IPS DF 4.7 (cell line): Measurements from ENCODE around the gene SRGN.

ENCODE experiments used
- DNase-seq: peaks from one replicate; pipeline ENCODE4 v3.0.0-alpha.2; 2013; ENCODE audit warnings: low spot score; ENCODE audit errors: extremely low read depth

SRGN gene

DNA sequence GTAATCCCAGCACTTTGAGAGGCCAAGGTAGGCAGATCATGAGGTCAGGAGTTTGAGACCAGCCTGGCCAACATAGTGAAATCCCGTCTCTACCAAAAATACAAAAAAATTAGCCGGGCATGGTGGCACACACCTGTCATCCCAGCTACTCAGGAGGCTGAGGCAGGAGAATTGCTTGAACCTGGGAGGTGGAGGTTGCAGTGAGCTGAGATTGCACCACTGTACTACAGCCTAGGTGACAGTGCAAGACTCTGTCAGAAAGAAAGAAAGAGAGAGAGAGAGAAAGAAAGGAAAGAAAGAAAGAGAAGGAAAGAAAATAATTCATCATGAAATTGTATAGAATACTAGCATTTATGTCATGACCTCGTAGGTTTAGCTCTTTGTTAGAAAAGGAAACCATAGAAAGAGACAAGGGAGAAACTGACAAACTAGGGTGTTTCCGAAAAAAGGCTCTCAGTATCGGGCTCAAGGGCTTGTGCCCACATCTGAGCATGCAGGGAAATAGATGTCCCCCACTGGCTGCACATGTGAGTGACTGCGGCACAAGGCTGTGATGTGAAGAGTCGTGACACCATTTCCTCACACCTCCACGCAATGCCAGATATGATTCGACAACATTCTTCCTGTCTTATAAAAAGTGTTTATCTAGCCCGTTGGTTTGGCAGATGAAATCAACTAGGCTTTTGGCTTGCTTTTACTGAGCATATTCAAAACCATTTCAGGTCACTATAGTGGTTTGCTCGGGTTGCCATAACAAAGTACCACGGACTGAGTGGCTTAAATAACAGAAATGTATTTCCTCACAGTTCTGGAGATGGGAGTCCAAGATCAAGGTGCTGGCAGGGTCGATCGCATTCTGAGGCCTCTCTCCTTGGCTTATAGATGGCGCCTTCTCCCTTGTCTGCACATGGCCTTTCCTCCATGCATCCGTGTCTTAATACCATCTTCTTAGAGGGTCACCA is 2.0 kb downstream of the SRGN start:
- no peak for DNase-seq

DNA sequence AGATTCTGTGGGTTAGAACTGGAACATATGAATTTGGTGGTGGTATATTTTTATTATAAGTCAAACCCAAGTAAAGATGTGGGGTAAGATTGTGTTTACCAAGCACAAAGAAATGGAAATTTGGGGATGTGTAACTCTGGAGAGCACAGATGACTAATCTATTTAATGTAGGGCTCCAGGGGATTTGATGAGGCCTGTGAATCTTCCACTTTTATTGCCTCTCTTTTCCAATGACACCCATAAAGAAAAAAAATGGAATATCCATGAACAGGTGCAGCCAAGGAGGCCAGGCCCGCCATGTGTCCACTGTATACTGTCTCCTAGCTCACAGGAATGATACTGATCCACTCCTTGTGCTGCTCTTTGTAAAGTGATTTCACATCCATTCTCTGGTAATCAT is 2.8 kb downstream of the SRGN start:
- DNase-seq = no peak

DNA sequence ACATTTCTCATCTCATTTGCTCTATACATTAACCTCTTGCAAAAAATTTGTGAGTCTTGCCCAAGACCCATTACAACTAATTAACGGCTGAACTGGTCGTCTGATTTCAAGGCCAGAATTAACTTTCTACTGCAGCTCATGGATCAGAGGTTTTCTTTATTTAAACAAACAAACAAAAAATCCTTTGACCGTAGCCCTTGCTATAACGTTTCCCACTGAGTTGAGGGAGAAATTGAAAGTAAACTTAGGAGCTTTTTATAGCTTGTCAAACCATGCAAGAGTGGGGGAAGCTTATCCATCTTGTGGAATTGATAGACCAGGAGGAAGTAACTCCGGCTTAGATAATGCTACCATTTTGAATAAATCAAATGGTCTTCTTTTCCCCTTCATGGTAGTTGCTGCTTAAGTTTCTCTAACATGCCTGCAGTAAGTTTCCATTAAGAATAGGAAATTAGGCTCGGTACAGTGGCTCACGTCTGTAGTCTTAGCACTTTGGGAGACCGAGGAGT is 3.3 kb downstream of the SRGN start:
- DNase-seq = no peak

DNA sequence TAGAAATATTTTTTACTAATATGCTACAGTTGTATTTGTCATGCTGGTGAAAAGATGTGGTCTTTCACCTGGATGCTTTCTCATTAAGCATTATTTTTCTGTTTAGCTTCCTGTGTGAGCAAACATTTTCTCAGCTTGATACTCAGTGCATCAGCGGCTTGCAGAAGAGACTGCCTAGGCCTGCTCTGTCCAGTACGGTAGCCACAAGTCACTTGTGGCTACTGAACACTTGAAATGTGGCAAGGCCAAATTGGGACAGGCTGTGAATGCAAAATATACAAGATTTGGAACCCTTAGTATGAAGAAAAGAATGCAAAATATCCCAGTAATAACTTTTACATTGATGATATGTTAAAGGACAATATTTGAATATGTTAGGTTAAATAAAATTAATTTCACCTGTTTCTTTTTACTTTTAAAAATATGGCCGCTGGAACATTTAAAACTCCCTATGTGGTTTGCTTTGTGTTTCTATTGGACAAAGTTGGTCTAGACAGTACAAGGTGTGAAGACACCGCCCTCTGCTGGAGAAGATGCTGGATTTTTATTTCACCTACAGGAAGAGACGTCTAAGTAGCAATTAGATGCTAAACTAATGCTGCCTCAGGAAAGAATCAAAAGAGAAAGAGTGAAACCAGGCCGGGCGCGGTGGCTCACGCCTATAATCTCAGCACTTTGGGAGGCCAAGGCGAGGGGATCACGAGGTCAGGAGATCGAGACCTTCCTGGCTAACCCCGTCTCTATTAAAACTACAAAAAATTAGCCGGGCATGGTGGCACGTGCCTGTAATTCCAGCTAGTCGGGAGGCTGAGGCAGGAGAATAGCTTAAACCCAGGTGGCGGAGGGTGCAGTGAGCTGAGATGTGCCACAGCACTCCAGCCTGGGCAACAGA is 5.3 kb downstream of the SRGN start:
- peak; percentile 89 for DNase-seq

DNA sequence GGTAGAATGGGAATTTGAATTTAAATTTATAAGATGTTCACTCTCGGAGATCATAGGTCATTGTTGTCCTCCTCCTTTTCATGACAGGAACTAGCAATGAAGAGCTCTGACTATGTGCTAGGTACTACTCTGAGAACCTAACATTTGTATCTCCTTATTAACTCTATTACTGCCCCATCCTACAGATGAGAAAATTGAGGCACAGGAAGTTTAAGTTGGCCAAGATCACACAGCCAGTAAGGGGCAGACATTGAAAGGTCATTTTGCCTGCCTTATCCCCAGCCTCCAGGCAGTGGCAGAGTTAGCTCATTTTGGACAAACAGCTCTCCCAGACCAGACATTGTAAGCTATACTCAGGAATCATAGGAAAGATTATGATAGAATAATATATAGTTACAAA is 6.0 kb downstream of the SRGN start:
- no peak for DNase-seq

DNA sequence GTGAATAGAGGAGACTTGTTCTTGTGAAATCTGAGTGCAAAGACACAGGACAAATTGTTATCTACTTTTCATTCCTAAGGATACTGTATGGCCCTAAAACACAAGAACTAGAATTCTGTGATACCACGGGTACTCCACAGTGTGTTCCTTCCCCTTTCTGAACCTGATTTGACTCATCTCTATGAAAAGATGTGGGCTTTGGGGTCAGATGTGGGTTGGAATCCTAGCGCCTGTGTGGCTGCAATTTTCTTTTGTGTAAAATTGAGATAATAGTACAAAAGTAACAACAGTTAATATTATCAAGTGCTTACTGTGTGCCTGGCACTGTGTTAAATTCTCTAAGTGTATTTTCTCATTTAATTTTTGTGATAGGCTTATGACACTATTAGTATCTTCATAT is 8.1 kb downstream of the SRGN start:
- no peak for DNase-seq

DNA sequence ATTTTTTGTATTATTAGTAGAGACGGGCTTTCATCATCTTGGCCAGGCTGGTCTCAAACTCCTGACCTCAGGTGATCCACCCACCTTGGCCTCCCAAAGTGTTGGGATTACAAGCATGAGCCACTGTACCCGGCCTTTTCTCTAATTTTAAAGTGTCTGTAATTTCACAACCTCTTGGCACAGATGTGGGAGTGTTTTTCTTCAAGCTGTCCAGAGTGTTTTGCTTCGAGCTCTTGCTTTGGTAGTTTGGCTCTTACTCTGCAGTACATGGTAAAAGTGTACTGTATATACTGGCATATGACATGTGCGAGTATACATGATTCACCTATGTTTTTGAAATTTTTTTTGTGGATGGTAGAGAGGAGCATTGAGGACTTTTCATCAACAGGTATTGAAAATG is 9.8 kb downstream of the SRGN start:
- DNase-seq = no peak

DNA sequence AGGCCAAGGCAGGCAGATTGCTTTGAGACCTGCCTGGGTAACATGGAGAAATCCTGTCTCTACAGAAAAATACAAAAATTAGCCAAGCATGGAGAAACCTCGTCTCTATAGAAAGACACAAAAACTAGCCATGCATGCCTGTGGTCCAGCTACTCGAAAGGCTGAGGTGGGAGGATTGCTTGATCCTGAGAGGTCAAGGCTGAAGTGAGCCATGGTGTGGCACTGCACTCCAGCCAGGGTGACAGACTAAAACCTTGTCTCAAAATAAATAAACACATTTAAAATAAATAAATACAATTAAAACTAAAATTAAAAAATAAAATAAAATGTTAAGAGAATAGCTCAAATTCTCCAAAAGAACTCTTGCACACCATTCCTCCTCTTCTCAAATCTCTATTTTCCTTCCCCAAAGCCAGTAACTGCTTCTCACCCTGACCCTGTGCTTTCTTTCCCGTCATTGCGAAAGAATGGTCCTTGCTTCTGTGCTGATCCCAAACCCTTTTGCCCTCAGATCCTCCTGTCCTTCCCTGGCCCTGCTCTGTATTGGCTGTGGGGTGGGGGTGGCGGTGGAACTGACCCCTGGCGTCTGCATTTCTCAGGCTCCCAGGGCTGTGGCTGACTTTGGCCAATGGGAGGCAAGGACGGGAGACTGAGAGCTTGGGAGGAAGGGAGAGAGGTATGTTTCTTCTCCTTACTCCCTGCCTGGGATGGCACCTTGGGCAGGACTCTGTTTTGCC is 12.4 kb downstream of the SRGN start:
- no peak for DNase-seq

DNA sequence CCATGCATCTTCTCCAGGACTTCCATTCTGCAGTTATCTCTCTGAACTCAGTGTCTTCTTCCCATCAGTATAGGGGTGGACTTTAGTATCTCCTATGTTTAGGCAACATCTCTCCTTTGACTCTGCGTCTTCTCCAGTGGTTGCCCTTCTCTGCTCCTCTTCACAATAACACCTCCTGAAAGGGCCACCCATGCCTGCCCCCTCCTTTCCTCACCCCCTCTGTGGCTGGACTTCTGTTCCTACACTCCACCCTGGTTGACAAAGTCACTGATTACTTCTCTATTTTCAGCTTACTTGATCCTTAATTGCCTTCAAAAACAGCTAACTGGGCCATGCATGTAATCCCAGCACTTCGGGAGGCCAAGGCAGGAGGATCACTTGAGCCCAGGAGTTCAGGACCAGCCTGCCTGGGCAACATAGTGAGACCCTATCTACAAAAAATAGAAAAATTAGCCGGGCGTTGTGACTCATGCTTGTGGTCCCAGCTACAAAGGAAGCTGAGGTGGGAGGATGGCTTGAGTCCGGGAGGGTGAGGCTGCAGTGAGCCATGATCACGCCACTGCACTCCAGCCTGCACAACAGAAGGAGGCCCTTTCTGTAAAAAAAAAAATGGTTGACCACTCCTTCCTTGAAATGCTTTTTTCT is 13.7 kb downstream of the SRGN start:
- DNase-seq = no peak

DNA sequence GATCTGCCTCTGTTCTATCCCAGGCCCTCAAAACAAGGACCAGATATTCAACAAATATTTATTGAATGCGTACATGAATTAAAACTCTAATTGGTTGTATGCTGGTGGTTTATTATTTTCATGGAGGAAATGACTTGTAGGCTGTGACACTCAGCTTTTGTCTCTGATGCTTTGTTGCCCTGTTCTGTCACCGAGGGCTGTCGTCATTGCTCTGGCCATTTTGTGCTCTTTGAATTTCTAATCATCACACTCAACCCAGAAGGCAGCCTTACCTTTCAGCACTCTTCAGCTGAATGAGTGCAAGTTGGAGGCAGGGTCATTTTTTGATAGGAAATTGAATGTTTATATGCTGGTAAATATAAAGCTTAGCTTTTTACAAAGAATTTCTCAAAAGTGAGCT is 14.5 kb downstream of the SRGN start:
- no peak for DNase-seq

DNA sequence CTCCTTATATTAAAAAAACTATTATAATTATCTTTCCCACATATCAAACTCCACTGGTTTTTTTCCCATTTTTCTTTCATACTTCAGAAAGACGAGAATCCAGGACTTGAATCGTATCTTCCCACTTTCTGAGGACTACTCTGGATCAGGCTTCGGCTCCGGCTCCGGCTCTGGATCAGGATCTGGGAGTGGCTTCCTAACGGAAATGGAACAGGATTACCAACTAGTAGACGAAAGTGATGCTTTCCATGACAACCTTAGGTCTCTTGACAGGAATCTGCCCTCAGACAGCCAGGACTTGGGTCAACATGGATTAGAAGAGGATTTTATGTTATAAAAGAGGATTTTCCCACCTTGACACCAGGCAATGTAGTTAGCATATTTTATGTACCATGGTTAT is 15.9 kb downstream of the SRGN start:
- DNase-seq = no peak

DNA sequence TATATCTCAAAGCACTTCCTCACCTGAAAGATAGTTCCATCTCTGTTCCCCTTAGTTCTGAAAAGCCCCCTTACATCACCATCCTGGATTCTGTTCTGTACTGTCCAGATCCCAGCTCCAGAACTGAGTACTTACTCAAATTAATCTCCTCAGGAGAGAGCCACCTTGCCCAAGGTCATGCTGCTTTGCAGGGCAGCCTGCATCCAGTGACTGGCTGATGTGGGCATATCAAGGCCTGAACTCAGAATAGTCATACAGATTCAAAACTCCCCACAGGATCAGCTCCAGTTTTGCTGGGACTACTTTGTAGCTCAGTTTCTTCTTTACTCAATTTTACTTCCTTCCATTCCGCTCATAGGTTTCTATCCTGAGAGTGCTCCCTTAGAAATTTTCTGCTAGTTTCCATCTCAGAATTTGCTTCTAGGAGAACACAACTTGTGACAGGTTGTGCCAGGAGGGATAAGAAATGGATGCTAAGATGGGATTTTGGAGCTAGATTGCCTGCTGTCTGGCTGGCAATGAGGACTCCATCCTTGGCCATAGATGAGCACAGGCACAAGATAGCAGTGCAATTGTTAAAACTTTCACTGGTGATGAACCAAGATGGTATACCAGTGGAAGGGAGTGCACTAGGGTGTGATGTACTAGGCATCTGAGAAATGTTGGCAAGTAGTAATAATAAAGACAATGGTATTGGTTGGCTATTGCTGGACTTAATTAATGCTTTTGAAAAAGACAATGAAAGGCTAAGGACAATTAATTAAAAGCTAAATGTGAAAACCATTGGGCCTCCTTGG is 17.3 kb downstream of the SRGN start:
- DNase-seq = no peak

DNA sequence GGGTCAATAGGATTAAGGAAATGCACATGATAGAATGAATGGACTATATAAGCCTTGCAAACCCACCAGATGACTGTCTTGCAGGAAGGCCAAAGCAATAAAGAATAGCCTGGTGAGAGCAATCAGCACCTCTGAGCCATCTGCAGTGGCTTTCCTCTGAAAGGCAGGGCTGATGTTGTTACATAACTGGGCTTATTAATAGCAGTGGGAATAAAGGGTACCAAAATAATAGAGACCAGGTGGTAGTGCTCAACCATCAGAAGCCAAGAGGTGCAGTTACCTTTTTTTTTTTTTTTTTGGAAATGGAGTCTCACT is 19.2 kb downstream of the SRGN start:
- DNase-seq = no peak

DNA sequence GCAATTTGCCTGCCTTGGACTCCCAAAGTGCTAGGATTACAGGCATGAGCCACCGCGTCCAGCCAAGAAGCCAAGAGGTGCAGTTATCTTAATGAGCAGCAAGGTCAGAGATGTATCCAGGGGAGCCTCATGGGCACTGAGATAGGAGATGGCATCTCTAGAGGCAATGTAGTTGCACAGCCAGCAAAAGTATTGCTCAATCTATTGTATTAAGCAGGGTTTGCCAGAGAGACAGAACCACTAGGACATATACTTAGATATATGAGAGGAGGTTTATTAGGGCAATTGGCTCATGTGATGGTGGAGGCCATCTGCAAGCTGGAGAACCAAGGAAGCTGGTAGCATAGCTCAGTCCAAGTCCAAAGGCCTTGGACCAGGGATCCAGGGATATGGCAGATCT is 19.8 kb downstream of the SRGN start:
- DNase-seq = no peak

DNA sequence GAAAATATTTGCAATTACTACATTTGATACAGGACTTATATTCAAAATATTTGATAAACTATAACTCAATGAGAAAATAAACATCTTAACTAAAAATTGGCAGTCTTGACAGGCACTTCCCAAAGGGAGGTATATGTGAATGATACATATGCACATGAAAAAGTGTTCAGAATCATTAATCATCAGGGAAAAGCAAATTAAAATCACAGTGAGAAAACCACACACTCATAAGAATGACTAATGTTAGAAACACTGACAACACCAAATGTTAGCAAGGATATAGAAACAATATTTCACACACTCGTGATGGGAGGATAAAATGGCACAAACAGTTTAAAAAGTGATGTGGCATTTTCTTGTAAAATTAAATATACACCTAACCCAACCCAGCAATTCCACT is 32.0 kb downstream of the SRGN start:
- no peak for DNase-seq

DNA sequence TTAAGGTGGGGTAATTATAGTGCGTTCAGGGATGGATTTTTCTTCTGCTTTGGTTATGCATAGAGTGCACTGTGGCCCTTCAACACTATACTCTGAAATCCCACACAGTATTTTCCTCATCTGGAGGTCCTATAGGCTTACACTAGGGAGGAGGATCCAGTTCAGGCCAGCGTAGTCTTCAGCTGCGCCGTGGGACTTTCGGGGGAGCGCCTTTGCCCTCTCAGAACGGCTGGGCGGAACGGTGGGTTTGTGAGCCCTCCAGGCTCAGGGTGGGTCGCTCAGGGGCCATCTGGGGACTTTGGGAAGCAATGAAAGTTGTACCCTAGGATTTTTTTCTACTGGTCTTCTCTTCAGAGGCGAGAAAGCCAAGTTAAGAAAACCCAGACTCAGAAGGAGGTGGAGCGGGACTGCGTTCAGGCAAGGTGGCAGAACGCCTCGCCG is 35.4 kb downstream of the SRGN start:
- no peak for DNase-seq

DNA sequence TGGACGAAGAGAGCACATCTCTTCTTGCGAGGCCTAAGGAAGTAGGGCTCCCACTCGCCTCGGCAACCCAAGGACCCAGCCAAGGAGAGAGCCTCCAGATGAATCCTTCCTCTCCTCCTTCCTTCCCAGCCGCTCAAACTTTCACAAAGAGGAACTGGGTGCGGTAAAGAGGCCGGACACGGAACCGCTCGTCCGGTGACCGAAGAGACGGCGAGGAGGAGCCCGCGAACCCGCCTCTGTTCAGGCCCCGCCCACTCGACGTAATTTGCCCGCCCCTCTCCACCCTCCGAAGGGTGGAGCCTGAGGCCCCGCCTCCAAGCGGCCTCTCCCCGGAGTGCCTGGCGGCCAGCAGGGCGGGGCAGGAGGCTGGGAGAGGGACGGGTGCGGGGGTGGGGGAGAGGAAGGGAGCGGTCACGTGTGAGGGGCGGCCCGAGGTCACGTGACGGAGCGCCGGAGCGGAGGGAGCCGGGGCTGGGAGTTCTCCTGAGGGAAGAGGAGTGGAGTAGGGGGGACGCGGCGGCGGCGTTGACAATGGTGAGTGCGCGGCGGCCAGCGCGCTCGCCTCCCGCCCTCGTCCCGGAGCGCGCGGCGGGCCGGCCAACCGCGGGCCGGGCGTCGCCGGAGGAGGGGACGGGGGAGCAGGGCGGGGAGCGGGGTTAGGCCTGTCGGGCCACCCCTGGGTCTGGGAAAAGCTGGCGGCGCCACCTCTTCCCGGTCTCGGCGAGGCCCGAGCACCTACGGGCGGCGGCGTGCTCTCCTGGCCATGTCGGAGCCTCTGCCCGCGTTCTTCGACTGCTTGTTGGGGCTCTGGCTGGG is 36.1 kb downstream of the SRGN start, which contains the start of gene VPS26A:
Gene VPS26A, plus strand, starts transcription at position 432 of the 816 bp plus-strand sequence. Its CDS starts 100 bp downstream, at position 532.
- peak; percentile 72 for DNase-seq

DNA sequence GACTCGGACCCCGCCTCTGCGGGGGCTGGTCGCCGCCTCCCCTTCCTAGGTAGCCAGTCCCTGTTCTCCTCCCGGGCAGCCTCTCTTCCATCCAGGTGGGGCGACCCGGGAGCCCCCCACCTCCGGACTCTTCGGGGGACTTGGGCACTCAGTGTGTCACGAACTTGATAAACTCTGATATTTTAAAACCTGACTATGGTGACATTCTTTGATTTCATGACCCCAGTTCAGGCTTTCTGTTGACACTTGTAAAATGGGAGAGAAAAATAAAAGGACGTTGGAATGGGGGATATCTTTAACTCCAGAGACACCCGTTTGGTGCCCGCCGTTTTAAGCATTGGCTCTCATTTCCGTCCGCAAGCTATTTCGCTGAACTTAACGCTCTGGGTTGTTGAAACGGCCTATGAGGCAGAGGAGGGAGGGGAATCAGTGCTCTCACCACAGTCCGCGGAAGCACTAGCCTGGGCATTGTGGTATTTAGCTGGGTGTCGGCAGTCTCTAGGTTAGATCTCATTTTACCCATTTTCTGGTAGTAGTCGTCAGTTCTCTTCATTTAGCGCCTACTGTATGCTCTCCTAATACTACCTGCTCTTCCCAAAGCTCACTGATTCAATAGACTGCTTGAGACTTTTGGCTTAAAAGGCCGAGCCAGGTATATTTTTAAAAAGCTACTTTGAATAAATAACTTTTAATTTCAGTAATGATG is 36.8 kb downstream of the SRGN start:
- DNase-seq = no peak

DNA sequence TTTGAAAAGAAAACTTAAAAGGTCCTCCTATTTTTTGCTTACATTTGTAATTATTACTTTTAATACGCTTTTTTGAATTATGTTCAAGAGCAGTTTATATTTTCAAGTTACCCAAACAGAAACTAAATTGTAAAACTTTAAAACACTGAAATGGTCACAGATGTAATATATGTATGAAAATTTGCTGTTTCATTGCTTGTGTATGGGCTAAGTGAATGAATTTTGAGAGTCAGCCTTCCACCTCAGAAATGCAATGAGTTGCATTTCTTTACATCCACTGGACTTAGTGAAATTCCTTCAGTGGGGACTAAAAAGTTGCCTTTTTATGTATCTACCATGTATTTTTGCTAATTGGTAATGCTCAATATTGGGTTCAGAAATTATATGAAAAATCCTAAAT is 37.7 kb downstream of the SRGN start:
- DNase-seq = no peak
